T-cell (primary cell): ENCODE results near the gene ID2. TPM values are rescaled to one million over a fixed set of nuclear protein-coding genes. Genes with fewer than 3 reads are reported as not detected.
A peak's percentile ranks its signal among the peaks of the same experiment; 100 is the strongest.
"Not testable (repeated sequence)": the region's sequence is repeated elsewhere in the genome, so short reads cannot be mapped to it uniquely, and the experiment has no call there.

Experiments used
- ATAC-seq, 4 experiments: fragments of 200-7000 bp in 3 of 4; fragments of 150-1000 bp in 1 of 4; cut with Tn5 transposase; replicated peaks in 1 of 4; 1 replicate in 3 of 4; 2 replicates in 1 of 4; pipeline ENCODE4 v1.10.0; 2021; ENCODE audit warnings: moderate library complexity in 3 of 4, mild to moderate bottlenecking in 2 of 4, moderate number of reproducible peaks in 1 of 4
- CTCF ChIA-PET, 2 donors: fragments of 300-600 bp; sonication (Branson Sonifier 250); formaldehyde crosslinking; loops; one replicate each; lab custom pipeline; 2022; ENCODE audit warnings: antibody characterized with exemption in 2 of 2; lab: Charles Lee
- POLR2A ChIA-PET, 2 donors: fragments of 300-600 bp; sonication (Branson Sonifier 250); formaldehyde crosslinking; loops; one replicate each; lab custom pipeline; 2022; ENCODE audit warnings: antibody characterized with exemption in 2 of 2; lab: Charles Lee
- DNase-seq, 35 experiments: peaks; one replicate each; pipeline versions ENCODE4 v3.0.0 to v3.0.0-alpha.2; 2013 to 2023
- H3K27ac ChIP-seq: one replicate; pipeline ENCODE4 v1.5.1; 2013; ENCODE audit warnings: low read length
- H3K27me3 ChIP-seq, 2 experiments: replicated peaks in 1 of 2; 1 replicate in 1 of 2; 2 replicates in 1 of 2; pipeline versions ENCODE4 v1.6.1 to v1.7.0; 2013; ENCODE audit warnings: low read length in 1 of 2, mixed read lengths in 1 of 2; ENCODE audit not compliant: control insufficient read depth in 2 of 2, insufficient read depth in 2 of 2; ENCODE audit errors: extremely low read depth in 1 of 2
- H3K36me3 ChIP-seq, 2 donors: 1 replicate in 1 of 2; 2 replicates in 1 of 2; pipeline versions ENCODE4 v1.6.1 to v1.7.0; 2013; ENCODE audit warnings: low read length in 1 of 2; ENCODE audit not compliant: control insufficient read depth in 2 of 2, insufficient read depth in 1 of 2; ENCODE audit errors: extremely low read depth in 1 of 2
- H3K4me1 ChIP-seq, 2 experiments: 1 replicate in 1 of 2; 2 replicates in 1 of 2; pipeline versions ENCODE4 v1.6.1 to v1.7.0; 2013; ENCODE audit warnings: low read length in 2 of 2, mixed read lengths in 1 of 2; ENCODE audit not compliant: insufficient read depth in 2 of 2, control insufficient read depth in 1 of 2; ENCODE audit errors: extremely low read depth in 1 of 2
- H3K4me3 ChIP-seq, 2 donors: 1 replicate in 1 of 2; 2 replicates in 1 of 2; pipeline versions ENCODE4 v1.5.1 to v1.7.0; 2013; ENCODE audit warnings: mild to moderate bottlenecking in 2 of 2, low read length in 1 of 2, moderate library complexity in 1 of 2; ENCODE audit not compliant: control insufficient read depth in 1 of 2; ENCODE audit errors: extremely low read depth in 1 of 2
- H3K9me3 ChIP-seq: 2 replicates; pipeline ENCODE4 v1.7.0; 2013
- H3K27ac Mint-ChIP-seq, 2 donors: one replicate each; pipeline ENCODE4 v1.8.0; 2020 to 2021; ENCODE audit warnings: mild to moderate bottlenecking in 2 of 2, mixed read lengths in 2 of 2
- H3K27me3 Mint-ChIP-seq, 2 donors: one replicate each; pipeline ENCODE4 v1.8.0; 2021 to 2022; ENCODE audit warnings: mixed read lengths in 2 of 2
- H3K36me3 Mint-ChIP-seq: one replicate; pipeline ENCODE4 v1.8.0; 2021; ENCODE audit warnings: mixed read lengths
- H3K4me1 Mint-ChIP-seq, 3 donors: one replicate each; pipeline ENCODE4 v1.8.0; 2020 to 2022; ENCODE audit warnings: mixed read lengths in 3 of 3, mild to moderate bottlenecking in 1 of 3
- H3K4me3 Mint-ChIP-seq, 3 donors: one replicate each; pipeline ENCODE4 v1.8.0; 2020 to 2022; ENCODE audit warnings: mild to moderate bottlenecking in 3 of 3, mixed read lengths in 3 of 3, moderate library complexity in 3 of 3
- H3K9me3 Mint-ChIP-seq, 3 donors: one replicate each; pipeline ENCODE4 v1.8.0; 2020 to 2022; ENCODE audit warnings: mixed read lengths in 3 of 3
- WGBS: methylation state at CpG from one replicate; pipeline ENCODE4 v1.1.5; 2013; ENCODE audit warnings: missing lambda C conversion rate; ENCODE audit not compliant: insufficient coverage; 5-methylcytosine and 5-hydroxymethylcytosine counted together
- total RNA-seq, 35 experiments: library from RNA in 6 of 35; stranded (reverse) in 6 of 35; fragments of 120-200 nt in 1 of 35; gene quantifications; one replicate each; pipeline versions ENCODE4 v1.2.1 to v1.2.4 and lab custom pipeline; 2013 to 2026

ID2 gene
- total RNA-seq, 5 donors from 2014 or later (not counting 1 experiment from before 2014, with no cell fraction given), result 55.5 to 153 (median 71.1) TPM

DNA sequence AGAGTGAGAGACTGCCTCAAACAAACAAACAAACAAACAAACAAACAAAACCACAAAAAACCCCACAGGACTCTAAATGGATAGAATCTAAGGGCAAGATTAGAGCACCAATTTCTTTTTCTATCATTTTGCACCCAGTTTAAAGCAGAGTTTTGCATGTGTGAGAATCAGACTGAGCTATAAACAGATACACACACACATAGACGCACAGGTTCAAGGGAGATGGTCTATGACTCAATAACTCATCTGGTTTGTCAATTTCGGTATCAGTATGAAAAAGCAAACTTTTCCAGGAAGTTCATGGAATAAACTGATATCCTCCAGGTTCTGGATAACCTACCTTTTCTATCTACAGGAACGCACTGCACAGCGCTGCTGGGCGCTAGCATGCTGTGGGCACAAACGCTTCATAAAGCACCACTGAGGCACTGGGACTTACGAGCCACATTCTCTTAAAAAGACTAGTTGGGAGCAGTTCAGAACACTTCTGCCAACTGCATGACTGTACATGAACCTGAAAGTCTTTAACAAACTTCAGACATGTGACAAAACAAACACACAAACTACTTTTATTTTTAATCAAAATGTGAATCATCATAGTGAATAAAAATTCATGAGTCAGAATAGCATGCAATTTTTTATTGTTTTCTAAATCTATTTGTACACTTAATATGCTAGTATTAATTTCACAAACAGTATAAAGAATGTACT is 46.6 kb downstream of the ID2 start:
- Histone ChIP-seq H3K36me3 (peaks cover 0 to 40% of the 10 kb centered on the region in 2 donors), H3K27me3 (no peaks in the 10 kb centered on the region), H3K4me1 (no peaks in the 10 kb centered on the region), H3K27ac (no peak overlapping the region), H3K4me3 (no peak overlapping the region), H3K9me3 (no peaks in the 10 kb centered on the region)
- peaks cover 53% of the 10 kb centered on the region for H3K36me3 Mint-ChIP-seq
- no peaks in the 10 kb centered on the region for H3K9me3 Mint-ChIP-seq
- DNase-seq, result no peak
- no peaks in the 10 kb centered on the region for H3K4me1 Mint-ChIP-seq
- no peak for ATAC-seq
- H3K27me3 Mint-ChIP-seq, result no peaks in the 10 kb centered on the region
- H3K4me3 Mint-ChIP-seq, result no peak overlapping the region
- 91% methylated on average over 7 of the region's 7 CpGs for WGBS
- ChIA-PET CTCF (no interaction called here), POLR2A (no interaction called here)
- no peak overlapping the region for H3K27ac Mint-ChIP-seq

DNA sequence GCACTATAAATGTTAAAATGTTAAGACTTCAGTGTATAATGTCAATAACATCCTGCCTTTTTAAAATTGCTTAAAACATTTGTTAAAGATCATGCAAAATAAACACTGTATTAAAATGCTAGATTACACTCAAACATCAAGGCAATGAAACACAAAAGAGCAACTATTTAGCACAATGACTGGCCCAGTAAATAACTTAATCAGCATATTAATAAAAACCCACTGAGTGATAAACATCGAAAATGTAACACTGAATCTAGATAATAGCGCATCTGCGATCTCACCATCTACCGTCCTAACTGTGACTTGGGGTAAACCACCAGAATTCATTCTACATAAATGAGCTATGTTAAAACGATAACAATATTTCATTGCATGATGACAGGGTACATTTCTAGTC is 47.2 kb downstream of the ID2 start:
- CTCF ChIA-PET, H3K4me1 Mint-ChIP-seq, DNase-seq, POLR2A ChIA-PET, H3K27ac ChIP-seq, H3K9me3 Mint-ChIP-seq, H3K4me3 Mint-ChIP-seq, H3K9me3 ChIP-seq, H3K27me3 Mint-ChIP-seq, ATAC-seq, H3K27me3 ChIP-seq, H3K27ac Mint-ChIP-seq, H3K4me1 ChIP-seq, H3K4me3 ChIP-seq: not testable (repeated sequence)
- peaks cover 2 to 46% of the 10 kb centered on the region in 2 donors for H3K36me3 ChIP-seq
- 96% methylated on average over 4 of the region's 5 CpGs for WGBS
- H3K36me3 Mint-ChIP-seq, result peaks cover 60% of the 10 kb centered on the region

DNA sequence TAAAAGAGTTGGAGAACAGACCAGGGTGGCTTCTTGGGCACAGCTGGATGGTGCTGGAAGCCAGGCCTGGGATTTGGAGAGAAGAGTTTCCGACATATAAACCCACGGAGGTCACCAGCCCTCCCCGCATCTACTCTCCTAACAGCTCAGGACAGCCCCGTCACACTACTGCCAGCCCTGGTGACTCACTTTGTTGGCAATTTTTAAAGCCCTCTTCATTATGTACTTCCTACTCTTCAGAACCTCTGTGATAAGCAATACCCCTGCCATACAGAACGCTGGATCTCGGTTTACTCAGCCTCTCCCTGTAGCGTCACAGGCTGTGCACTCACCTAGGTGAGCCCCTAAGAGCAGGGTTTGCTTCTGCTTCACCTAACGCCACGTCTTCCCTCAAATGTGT is 48.1 kb downstream of the ID2 start:
- DNase-seq (no peak), ATAC-seq (no peak)
- Mint-ChIP-seq H3K9me3 (no peaks in the 10 kb centered on the region), H3K27ac (no peak overlapping the region), H3K4me1 (no peaks in the 10 kb centered on the region), H3K4me3 (no peak overlapping the region), H3K36me3 (peaks cover 64% of the 10 kb centered on the region), H3K27me3 (no peaks in the 10 kb centered on the region)
- no peaks in the 10 kb centered on the region for H3K27me3 ChIP-seq
- H3K36me3 ChIP-seq, result peaks cover 2 to 53% of the 10 kb centered on the region in 2 donors
- no peak overlapping the region for H3K4me3 ChIP-seq
- no peak overlapping the region for H3K27ac ChIP-seq
- ChIA-PET CTCF (interaction anchor here in 1 of 2 donors (0.6 kb wide), 1 partner anchor 46 kb away, joined by 12 read pairs; no protein-coding TSS in a partner anchor), POLR2A (no interaction called here)
- no peaks in the 10 kb centered on the region for H3K4me1 ChIP-seq
- H3K9me3 ChIP-seq, result no peaks in the 10 kb centered on the region
- 97% methylated on average over 6 of the region's 9 CpGs for WGBS

DNA sequence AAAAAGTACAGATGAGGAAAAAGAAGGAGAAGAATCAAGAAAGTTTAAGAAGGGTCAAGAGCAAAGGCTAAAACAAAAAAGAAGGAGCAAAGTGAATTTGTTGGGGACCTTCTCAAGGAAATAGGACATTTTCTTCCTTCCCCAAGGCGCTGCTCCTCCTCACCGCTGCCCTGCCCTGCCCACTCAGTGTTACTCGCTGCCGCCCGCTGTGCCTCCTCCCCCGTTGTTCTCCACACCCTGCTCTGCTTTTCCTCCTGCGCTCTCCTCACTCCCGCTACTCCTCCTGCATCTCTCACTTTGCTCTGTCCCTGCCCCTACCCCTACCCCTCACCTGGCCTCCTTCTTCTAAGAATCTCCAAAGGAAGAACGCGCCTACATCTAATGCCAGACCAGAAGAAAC is 50.7 kb downstream of the ID2 start:
- WGBS, result 100% methylated on average over 10 of the region's 10 CpGs
- Histone ChIP-seq H3K27ac (no peak overlapping the region), H3K4me3 (no peak overlapping the region), H3K36me3 (peaks cover 2 to 69% of the 10 kb centered on the region in 2 donors), H3K9me3 (no peaks in the 10 kb centered on the region), H3K4me1 (no peaks in the 10 kb centered on the region), H3K27me3 (no peaks in the 10 kb centered on the region)
- Mint-ChIP-seq H3K4me3 (no peak overlapping the region), H3K27ac (peak overlapping the region in 1 of 2 donors; percentile 41), H3K36me3 (peaks cover 68% of the 10 kb centered on the region), H3K9me3 (no peaks in the 10 kb centered on the region), H3K4me1 (no peaks in the 10 kb centered on the region), H3K27me3 (no peaks in the 10 kb centered on the region)
- ChIA-PET POLR2A (no interaction called here), CTCF (no interaction called here)
- ATAC-seq (no peak), DNase-seq (no peak)

Other genes with a start within 250 kb of the ID2 start
- 10 to 100 TPM; 40.0 to 50.0 (median 42.7) TPM for gene KIDINS220, start 155.6 kb downstream of the ID2 start, total RNA-seq